ENCODE measurements around the gene BCL10. TPM values are rescaled to one million over a fixed set of nuclear protein-coding genes. Genes with fewer than 3 reads are reported as not detected.

The BCL10 gene
- total and polyA plus RNA-seq, 2 of the 13 experiments (the other 11 are each of a cell fraction or from before 2014, with no cell fraction given), result 3.7 to 14.1 TPM

DNA sequence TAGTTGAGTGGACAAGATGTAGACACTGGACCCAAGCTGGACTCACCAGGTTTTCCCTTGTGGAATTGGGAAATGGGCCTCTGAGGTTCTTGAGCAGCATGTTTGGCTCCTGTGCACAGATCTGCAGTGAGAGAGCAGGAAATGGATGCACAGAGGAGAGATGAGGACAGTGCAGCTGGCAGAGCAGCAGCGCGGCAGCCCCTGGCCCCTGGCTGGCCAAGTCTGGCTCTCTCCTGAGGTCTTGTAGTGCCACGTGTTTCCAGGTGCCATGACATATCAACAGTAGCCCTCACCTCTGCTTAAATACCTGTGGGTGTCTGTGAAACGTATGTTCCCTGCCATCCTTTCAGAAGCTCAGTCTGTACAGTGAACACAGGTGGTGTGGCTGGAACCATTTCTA lies 19.2 kb upstream of the BCL10 start (continued):
- TF ChIP-seq, protein P1, sequence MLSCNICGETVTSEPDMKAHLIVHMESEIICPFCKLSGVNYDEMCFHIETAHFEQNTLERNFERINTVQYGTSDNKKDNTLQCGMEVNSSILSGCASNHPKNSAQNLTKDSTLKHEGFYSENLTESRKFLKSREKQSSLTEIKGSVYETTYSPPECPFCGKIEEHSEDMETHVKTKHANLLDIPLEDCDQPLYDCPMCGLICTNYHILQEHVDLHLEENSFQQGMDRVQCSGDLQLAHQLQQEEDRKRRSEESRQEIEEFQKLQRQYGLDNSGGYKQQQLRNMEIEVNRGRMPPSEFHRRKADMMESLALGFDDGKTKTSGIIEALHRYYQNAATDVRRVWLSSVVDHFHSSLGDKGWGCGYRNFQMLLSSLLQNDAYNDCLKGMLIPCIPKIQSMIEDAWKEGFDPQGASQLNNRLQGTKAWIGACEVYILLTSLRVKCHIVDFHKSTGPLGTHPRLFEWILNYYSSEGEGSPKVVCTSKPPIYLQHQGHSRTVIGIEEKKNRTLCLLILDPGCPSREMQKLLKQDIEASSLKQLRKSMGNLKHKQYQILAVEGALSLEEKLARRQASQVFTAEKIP (CRISPR knock-in tag; IDR thresholded peaks at IDR 0.05; ENCODE audit: borderline replicate concordance), result no peak
- TF ChIP-seq ZNF431 (CRISPR knock-in tag; IDR thresholded peaks at IDR 0.05; ENCODE audit: borderline replicate concordance, low read depth) (no peak), NKX3-1 (CRISPR knock-in tag; IDR thresholded peaks at IDR 0.05) (no peak), FIP1L1 (IDR thresholded peaks at IDR 0.05; ENCODE audit: borderline replicate concordance, insufficient read depth, low read depth, low read length) (no peak), ZNF484 (CRISPR knock-in tag; IDR thresholded peaks at IDR 0.05; ENCODE audit: borderline replicate concordance, low read depth) (no peak), JARID2 (CRISPR knock-in tag; IDR thresholded peaks at IDR 0.05; ENCODE audit: insufficient replicate concordance) (no peak)

DNA sequence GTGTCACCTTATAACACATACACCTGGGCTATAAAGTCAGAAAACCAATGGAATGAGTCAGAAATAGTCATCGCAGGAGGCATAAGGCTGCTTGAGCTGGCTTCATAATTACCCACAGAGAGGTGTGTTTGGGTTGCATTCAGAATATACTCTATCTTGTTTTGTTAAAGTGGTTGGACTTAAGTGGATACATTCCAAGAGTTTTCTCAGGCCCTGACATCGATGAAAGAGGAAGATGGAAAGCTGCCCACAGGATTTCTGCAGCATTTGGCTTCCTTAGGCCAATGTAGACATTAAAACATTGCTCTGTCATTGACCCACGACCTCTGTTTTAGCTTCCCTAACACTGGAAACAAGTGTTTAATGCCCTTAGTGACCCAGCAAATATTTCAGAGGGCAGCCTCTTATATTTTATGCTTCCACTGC lies 18.6 kb upstream of the BCL10 start:
- no TSS peak for BruUV-seq (replicated peaks)
- DNase-seq (ENCODE audit: low spot score) (no peak), ATAC-seq (no peak), FAIRE-seq (no peak)
- H3K9ac ChIP-seq (ENCODE audit: insufficient read depth, low read depth, low read length), result no peak overlapping the region
- TF ChIP-seq ZNF33B (CRISPR knock-in tag; IDR thresholded peaks at IDR 0.05), result no peak
- TF ChIP-seq, protein P2, sequence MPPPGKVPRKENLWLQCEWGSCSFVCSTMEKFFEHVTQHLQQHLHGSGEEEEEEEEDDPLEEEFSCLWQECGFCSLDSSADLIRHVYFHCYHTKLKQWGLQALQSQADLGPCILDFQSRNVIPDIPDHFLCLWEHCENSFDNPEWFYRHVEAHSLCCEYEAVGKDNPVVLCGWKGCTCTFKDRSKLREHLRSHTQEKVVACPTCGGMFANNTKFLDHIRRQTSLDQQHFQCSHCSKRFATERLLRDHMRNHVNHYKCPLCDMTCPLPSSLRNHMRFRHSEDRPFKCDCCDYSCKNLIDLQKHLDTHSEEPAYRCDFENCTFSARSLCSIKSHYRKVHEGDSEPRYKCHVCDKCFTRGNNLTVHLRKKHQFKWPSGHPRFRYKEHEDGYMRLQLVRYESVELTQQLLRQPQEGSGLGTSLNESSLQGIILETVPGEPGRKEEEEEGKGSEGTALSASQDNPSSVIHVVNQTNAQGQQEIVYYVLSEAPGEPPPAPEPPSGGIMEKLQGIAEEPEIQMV (CRISPR knock-in tag; IDR thresholded peaks at IDR 0.05; ENCODE audit: low read depth), result no peak
- TF ChIP-seq, protein P3, sequence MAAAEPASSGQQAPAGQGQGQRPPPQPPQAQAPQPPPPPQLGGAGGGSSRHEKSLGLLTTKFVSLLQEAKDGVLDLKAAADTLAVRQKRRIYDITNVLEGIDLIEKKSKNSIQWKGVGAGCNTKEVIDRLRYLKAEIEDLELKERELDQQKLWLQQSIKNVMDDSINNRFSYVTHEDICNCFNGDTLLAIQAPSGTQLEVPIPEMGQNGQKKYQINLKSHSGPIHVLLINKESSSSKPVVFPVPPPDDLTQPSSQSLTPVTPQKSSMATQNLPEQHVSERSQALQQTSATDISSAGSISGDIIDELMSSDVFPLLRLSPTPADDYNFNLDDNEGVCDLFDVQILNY (CRISPR knock-in tag; conservative IDR thresholded peaks at IDR 0.05), result no peak
- no peak overlapping the region for H3K27ac ChIP-seq (ENCODE audit: extremely low read length, insufficient read depth, low read length)
- H3K4me3 ChIP-seq (replicated peaks in 1 of 3; ENCODE audit: insufficient read depth in 1 of 3, low read depth in 2 of 3, low read length in 3 of 3), result no peak overlapping the region
- H4K20me1 ChIP-seq (ENCODE audit: insufficient read depth, low read length), result no peaks in the 10 kb centered on the region
- intact Hi-C loops (cut with micrococcal nuclease; ENCODE audit: unreplicated experiment) (no loop called here), in situ Hi-C loops (cut with HindIII; ENCODE audit: extremely low pct_ligation_motif_present, low pct_unique_long_range_greater_than_20kb) (no loop called here)
- H3K4me1 ChIP-seq (ENCODE audit: insufficient read depth, low read length), result peaks cover 20% of the 10 kb centered on the region
- no peaks in the 10 kb centered on the region for H3K9me3 ChIP-seq (ENCODE audit: low read length)
- no peak overlapping the region for H3K4me2 ChIP-seq (ENCODE audit: low read depth, low read length)
- 10% methylated on average over 3 of the region's 3 CpGs for WGBS (ENCODE audit: low lambda C conversion rate)
- ChIA-PET POLR2A (no interaction called here), CTCF (ENCODE audit: low intra/inter-chr PET ratio, low total read pairs) (no interaction called here)
- H2AFZ ChIP-seq (ENCODE audit: low read length), result no peak overlapping the region
- H3K36me3 ChIP-seq (replicated peaks in 1 of 2; ENCODE audit: control insufficient read depth in 1 of 2, insufficient read depth in 2 of 2, low read length in 2 of 2), result no peaks in the 10 kb centered on the region
- H3K27me3 ChIP-seq (ENCODE audit: control insufficient read depth in 1 of 2, insufficient read depth in 2 of 2, low read length in 2 of 2), result 0 out of 5 replicates have a peak, but pooled peaks cover 0 to 8% of the 10 kb centered on the region in 2 experiments
- H3K79me2 ChIP-seq (ENCODE audit: insufficient read depth, low read length), result no peaks in the 10 kb centered on the region
